Measurements from ENCODE around the gene CACNB1. TPM values are rescaled to one million over a fixed set of nuclear protein-coding genes. Genes with fewer than 3 reads are reported as not detected.
"Not testable (repeated sequence)": the region's sequence is repeated elsewhere in the genome, so short reads cannot be mapped to it uniquely, and the experiment has no call there.

The CACNB1 gene
- total and polyA plus RNA-seq, 10 of the 15 experiments (the other 5 are each of a cell fraction or from before 2014, with no cell fraction given) = 0.06 to 15.6 (median 6.3) TPM

DNA sequence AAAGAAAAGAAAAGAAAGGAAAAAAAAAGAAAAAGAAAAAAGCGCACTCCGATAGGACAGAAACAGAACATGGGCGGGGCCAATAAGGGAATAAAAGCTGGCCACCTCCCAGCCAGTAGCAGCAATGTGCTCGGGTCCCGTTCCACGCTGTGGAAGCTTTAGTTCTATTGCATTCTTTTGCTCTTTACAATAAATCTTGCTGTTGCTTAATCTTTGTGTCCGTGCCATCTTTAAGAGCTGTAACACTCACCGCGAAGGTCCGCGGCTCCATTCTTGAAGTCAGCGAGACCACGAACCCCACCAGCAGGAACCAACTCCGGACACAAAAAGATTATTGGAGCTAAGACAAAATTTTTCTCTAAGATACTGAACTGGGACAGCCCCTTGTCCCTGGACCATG, 28.4 kb downstream of the CACNB1 start:
- POLR2A ChIA-PET = interaction anchor here (0.6 to 0.7 kb wide), 3 partner anchors 104 to 179 kb away, joined by 3 to 7 read pairs (median 4); no protein-coding TSS in a partner anchor
- RAD21 ChIA-PET (ENCODE audit: unreplicated experiment) = interaction anchor here (0.9 to 1.8 kb wide), 2 partner anchors 16 to 67 kb away, joined by 3 to 8 read pairs; no protein-coding TSS in a partner anchor
- intact Hi-C loops (cut with micrococcal nuclease; ENCODE audit: unreplicated experiment) = no loop called here

DNA sequence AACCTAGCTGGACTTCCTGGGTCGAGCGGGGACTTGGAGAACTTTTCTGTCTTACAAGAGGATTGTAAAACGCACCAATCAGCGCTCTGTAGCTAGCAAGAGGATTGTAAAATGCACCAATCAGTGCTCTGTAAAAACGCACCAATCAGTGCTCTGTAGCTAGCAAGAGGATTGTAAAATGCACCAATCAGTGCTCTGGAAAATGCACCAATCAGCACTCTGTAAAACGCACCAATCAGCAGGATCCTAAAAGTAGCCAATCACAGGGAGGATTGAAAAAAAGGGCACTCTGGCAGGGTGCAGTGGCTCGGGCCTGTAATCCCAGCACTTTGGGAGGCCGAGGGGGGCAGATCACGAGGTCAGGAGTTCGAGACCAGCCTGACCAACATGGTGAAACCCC, 29.0 kb downstream of the CACNB1 start:
- CTCF ChIA-PET = interaction anchor here (1.6 to 1.8 kb wide), 2 partner anchors 64 to 185 kb away, joined by 4 to 10 read pairs; no protein-coding TSS in a partner anchor
- H3K9ac ChIP-seq (ENCODE audit: control insufficient read depth, insufficient read depth, low read length); H3K4me1 ChIP-seq (ENCODE audit: control insufficient read depth, insufficient read depth, low read length); H3K36me3 ChIP-seq (ENCODE audit: control insufficient read depth in 2 of 2, insufficient read depth in 2 of 2, low read length in 1 of 2); BruUV-seq (replicated peaks); H3K4me3 ChIP-seq; H3K79me2 ChIP-seq (ENCODE audit: control insufficient read depth, insufficient read depth, low read length); FAIRE-seq; H3K27me3 ChIP-seq (replicated peaks in 1 of 2; ENCODE audit: control insufficient read depth in 2 of 2, insufficient read depth in 2 of 2, low read length in 1 of 2); H3K27ac ChIP-seq (ENCODE audit: control insufficient read depth, insufficient read depth); RAD21 ChIA-PET (ENCODE audit: unreplicated experiment); H4K20me1 ChIP-seq (ENCODE audit: control insufficient read depth, insufficient read depth); in situ Hi-C loops (cut with MboI); H3K4me2 ChIP-seq (ENCODE audit: control insufficient read depth, insufficient read depth); H3K9me3 ChIP-seq (replicated peaks; ENCODE audit: control insufficient read depth, insufficient read depth, low read length); DNase-seq (ENCODE audit: low read depth, low spot score); intact Hi-C loops (cut with micrococcal nuclease; ENCODE audit: unreplicated experiment); H2AFZ ChIP-seq (ENCODE audit: control insufficient read depth, low read depth, low read length); ATAC-seq: not testable (repeated sequence)
- 70% methylated on average over 10 of the region's 10 CpGs for WGBS (ENCODE audit: insufficient coverage, insufficient replicate concordance, low lambda C conversion rate, missing lambda C conversion rate)
- POLR2A ChIA-PET = interaction anchor here (0.7 kb wide), 1 partner anchor 440 kb away, joined by 3 read pairs; no protein-coding TSS in a partner anchor
- SMC1A ChIA-PET (ENCODE audit: uncharacterized antibody, unreplicated experiment) = interaction anchor here (1.0 to 7.6 kb wide), 2 partner anchors 15 to 35 kb away, joined by 3 to 47 read pairs; partner anchors contain the start of gene PLXDC1

More for the DNA sequence above, 28.4 kb downstream of the CACNB1 start:
- Histone ChIP-seq H3K27me3 (replicated peaks in 1 of 2; ENCODE audit: control insufficient read depth in 2 of 2, insufficient read depth in 2 of 2, low read length in 1 of 2) (peaks cover 0 to 2% of the 10 kb centered on the region in 2 experiments; a peak in 2 of 4 replicates), H2AFZ (ENCODE audit: control insufficient read depth, low read depth, low read length) (no peak overlapping the region), H3K4me1 (ENCODE audit: control insufficient read depth, insufficient read depth, low read length) (peaks cover 9% of the 10 kb centered on the region), H3K9me3 (replicated peaks; ENCODE audit: control insufficient read depth, insufficient read depth, low read length) (no peaks in the 10 kb centered on the region), H4K20me1 (ENCODE audit: control insufficient read depth, insufficient read depth) (no peaks in the 10 kb centered on the region), H3K4me3 (no peak overlapping the region), H3K4me2 (ENCODE audit: control insufficient read depth, insufficient read depth) (no peak overlapping the region), H3K27ac (ENCODE audit: control insufficient read depth, insufficient read depth) (no peak overlapping the region), H3K36me3 (ENCODE audit: control insufficient read depth in 2 of 2, insufficient read depth in 2 of 2, low read length in 1 of 2) (no peaks in the 10 kb centered on the region), H3K79me2 (ENCODE audit: control insufficient read depth, insufficient read depth, low read length) (no peaks in the 10 kb centered on the region), H3K9ac (ENCODE audit: control insufficient read depth, insufficient read depth, low read length) (no peak overlapping the region)
- TF ChIP-seq MXI1 (IDR thresholded peaks at IDR 0.05; ENCODE audit: low read depth, low read length) (no peak), BCLAF1 (IDR thresholded peaks at IDR 0.05) (no peak), RELA (IDR thresholded peaks at IDR 0.05; ENCODE audit: borderline replicate concordance, partially characterized antibody) (no peak), POLR2AphosphoS2 (IDR thresholded peaks at IDR 0.05; ENCODE audit: low read depth, low read length) (no peak), WRNIP1 (IDR thresholded peaks at IDR 0.05; ENCODE audit: borderline replicate concordance, low read depth, low read length) (no peak)
- ATAC-seq = no peak
- WGBS (ENCODE audit: insufficient coverage, insufficient replicate concordance, low lambda C conversion rate, missing lambda C conversion rate) = 81% methylated on average over 14 of the region's 14 CpGs
- no peak for FAIRE-seq
- BruUV-seq (replicated peaks) = no TSS peak
- CTCF ChIA-PET = interaction anchor here (1.8 to 1.9 kb wide), 2 partner anchors 62 to 186 kb away, joined by 4 to 10 read pairs; no protein-coding TSS in a partner anchor
- SMC1A ChIA-PET (ENCODE audit: uncharacterized antibody, unreplicated experiment) = no interaction called here
- in situ Hi-C loops (cut with MboI) = no loop called here
- no peak for DNase-seq (ENCODE audit: low read depth, low spot score)
